GM19025 (cell line): Measurements from ENCODE around the gene LDLRAD2.
A peak's percentile ranks its signal among the peaks of the same experiment; 100 is the strongest.

Source experiments
- ATAC-seq: cut with Tn5 transposase; IDR thresholded peaks from one replicate; pipeline ENCODE4 v1.9.1; 2021; ENCODE audit warnings: mild to moderate bottlenecking, low read depth, moderate library complexity; ENCODE audit not compliant: unreplicated experiment

The LDLRAD2 gene

GRCh38 chr1:21857840-21858670, 46.0 kb downstream of the LDLRAD2 start:
- no peak for ATAC-seq

- no peak for ATAC-seq
Observed at GRCh38 chr1:21859669-21860179, 47.7 kb downstream of the LDLRAD2 start.

GRCh38 chr1:21860971-21861370, 48.9 kb downstream of the LDLRAD2 start:
- no peak for ATAC-seq

- ATAC-seq = no peak
Observed at GRCh38 chr1:21861602-21862429, 49.8 kb downstream of the LDLRAD2 start.

GRCh38 chr1:21863981-21864380, 51.9 kb downstream of the LDLRAD2 start:
- no peak for ATAC-seq

GRCh38 chr1:21864730-21865129, 52.7 kb downstream of the LDLRAD2 start:
- ATAC-seq = no peak

- ATAC-seq = no peak
Observed at GRCh38 chr1:21865609-21865942, 53.5 kb downstream of the LDLRAD2 start.

- ATAC-seq = peak; percentile 80
Observed at GRCh38 chr1:21865943-21866706, 54.1 kb downstream of the LDLRAD2 start.

GRCh38 chr1:21866707-21867043, 54.6 kb downstream of the LDLRAD2 start:
- ATAC-seq = no peak

- ATAC-seq = no peak
Observed at GRCh38 chr1:21867451-21867996, 55.5 kb downstream of the LDLRAD2 start.

GRCh38 chr1:21868482-21868881, 56.4 kb downstream of the LDLRAD2 start:
- no peak for ATAC-seq

- no peak for ATAC-seq
Observed at GRCh38 chr1:21868941-21869454, 56.9 kb downstream of the LDLRAD2 start.

GRCh38 chr1:21869620-21870121, 57.6 kb downstream of the LDLRAD2 start:
- ATAC-seq = no peak

- no peak for ATAC-seq
Observed at GRCh38 chr1:21870611-21871010, 58.5 kb downstream of the LDLRAD2 start.

GRCh38 chr1:21871943-21872342, 59.9 kb downstream of the LDLRAD2 start:
- ATAC-seq = no peak

- no peak for ATAC-seq
Observed at GRCh38 chr1:21872445-21873079, 60.5 kb downstream of the LDLRAD2 start.

- ATAC-seq = no peak
Observed at GRCh38 chr1:21873174-21873573, 61.1 kb downstream of the LDLRAD2 start.

- no peak for ATAC-seq
Observed at GRCh38 chr1:21873761-21874160, 61.7 kb downstream of the LDLRAD2 start.

GRCh38 chr1:21874328-21874727, 62.3 kb downstream of the LDLRAD2 start:
- no peak for ATAC-seq
